Activated T-helper 2 cell treated with anti-CD3 and anti-CD28 coated beads, Interferon-gamma antibody, Interleukin-2, Interleukin-4, amounts not matched to agents 10 μg/mL and 5 μg/mL and 100 μg/mL, durations not matched to agents 14 hours and 24 hours and 36 hours (primary cell): ENCODE measurements around the gene TNFAIP8L2. TPM values are rescaled to one million over a fixed set of nuclear protein-coding genes. Genes with fewer than 3 reads are reported as not detected.

Experiments
- DNase-seq: peaks from one replicate; pipeline ENCODE4 v3.0.0; 2021; ENCODE audit warnings: low spot score
- H3K27ac Mint-ChIP-seq: one replicate; pipeline ENCODE4 v1.8.0; 2021; ENCODE audit warnings: mixed read lengths
- H3K27me3 Mint-ChIP-seq: one replicate; pipeline ENCODE4 v1.8.0; 2021; ENCODE audit warnings: low read depth, mixed read lengths
- H3K36me3 Mint-ChIP-seq: one replicate; pipeline ENCODE4 v1.8.0; 2021; ENCODE audit warnings: low read depth, mixed read lengths
- H3K4me1 Mint-ChIP-seq: one replicate; pipeline ENCODE4 v1.8.0; 2021; ENCODE audit warnings: low read depth, mixed read lengths
- H3K4me3 Mint-ChIP-seq: one replicate; pipeline ENCODE4 v1.8.0; 2021; ENCODE audit warnings: low read depth, mild to moderate bottlenecking, moderate library complexity, mixed read lengths
- H3K9me3 Mint-ChIP-seq: one replicate; pipeline ENCODE4 v1.8.0; 2021; ENCODE audit warnings: mixed read lengths
- intact Hi-C: fragments of 100-400 bp; cut with micrococcal nuclease; formaldehyde crosslinking; loops from one replicate; pipeline ENCODE4 v1.15.1; 2023
- total RNA-seq: library from RNA; stranded (reverse); gene quantifications from 2 replicates; pipeline ENCODE4 v1.2.3, GENCODE V29; 2022

The TNFAIP8L2 gene
- total RNA-seq, 1 donor from 2014 or later, result 24.3 TPM

DNA sequence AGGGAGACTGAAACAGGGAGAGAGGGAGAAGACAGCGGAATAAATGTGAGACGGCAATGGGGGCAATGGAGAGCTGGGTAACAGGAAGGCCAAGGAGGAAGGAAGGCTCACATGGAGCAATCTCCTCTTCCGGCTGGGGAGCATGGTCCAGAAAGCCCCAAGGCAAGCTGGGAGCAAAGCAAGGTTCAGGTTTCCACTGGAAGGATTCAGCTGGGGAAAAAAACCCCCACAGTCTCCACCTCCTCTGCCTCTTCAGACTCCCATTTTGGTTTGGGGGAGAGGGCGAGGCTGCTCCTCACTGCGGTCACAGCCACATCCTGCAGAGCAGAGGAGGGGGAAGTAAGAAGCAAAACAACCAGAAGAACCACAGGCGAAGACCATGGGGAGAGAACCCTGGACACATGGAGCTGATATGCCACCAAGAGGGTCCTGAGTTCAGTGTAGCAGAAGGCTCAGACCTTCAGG, 650 bp downstream of the TNFAIP8L2 start:
- H3K27me3 Mint-ChIP-seq, result no peaks in the 10 kb centered on the region
- peaks cover 40% of the 10 kb centered on the region for H3K4me1 Mint-ChIP-seq
- DNase-seq, result peak; percentile 71
- H3K9me3 Mint-ChIP-seq, result no peaks in the 10 kb centered on the region
- H3K27ac Mint-ChIP-seq, result peak overlapping the region; percentile 99
- intact Hi-C loops, result loop anchor here (1.0 to 10.0 kb wide), 7 partner anchors 8 to 922 kb away; partner anchors contain the start of genes ANP32E, CDC42SE1, LYSMD1 and PIP5K1A
- H3K36me3 Mint-ChIP-seq, result peaks cover 50% of the 10 kb centered on the region
- H3K4me3 Mint-ChIP-seq, result peak overlapping the region; percentile 99

DNA sequence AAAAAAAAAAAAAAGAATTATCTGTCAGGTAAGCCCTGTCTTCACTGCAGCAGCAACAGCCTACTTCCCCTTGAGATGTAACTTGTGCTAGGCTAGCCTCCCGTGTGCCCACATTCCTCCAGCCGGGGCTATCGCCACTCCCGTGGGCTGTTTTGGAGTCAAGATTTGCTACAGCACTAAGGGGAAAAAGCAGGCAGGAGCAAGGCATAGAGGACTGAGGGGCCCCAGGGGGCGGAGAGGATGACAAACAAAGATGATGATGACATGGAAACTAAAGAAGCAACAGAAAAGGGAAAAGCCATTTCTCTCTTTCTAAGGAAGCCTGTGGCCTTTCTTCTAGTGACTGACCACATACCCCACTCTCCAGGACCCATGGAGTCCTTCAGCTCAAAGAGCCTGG, 1.9 kb downstream of the TNFAIP8L2 start:
- Mint-ChIP-seq H3K9me3 (no peaks in the 10 kb centered on the region), H3K4me1 (peaks cover 47% of the 10 kb centered on the region), H3K27me3 (no peaks in the 10 kb centered on the region), H3K27ac (peak overlapping the region; percentile 99), H3K4me3 (peak overlapping the region; percentile 99), H3K36me3 (peaks cover 57% of the 10 kb centered on the region)
- intact Hi-C loops, result loop anchor here (5.0 to 10.0 kb wide), 3 partner anchors 234 to 924 kb away; partner anchors contain the start of genes ANP32E and SETDB1
- no peak for DNase-seq

GRCh38 chr1:151158751-151159251, 2.4 kb downstream of the TNFAIP8L2 start:
- Mint-ChIP-seq H3K36me3 (peaks cover 60% of the 10 kb centered on the region), H3K4me3 (peak overlapping the region; percentile 99), H3K9me3 (no peaks in the 10 kb centered on the region), H3K27me3 (no peaks in the 10 kb centered on the region), H3K4me1 (peaks cover 47% of the 10 kb centered on the region), H3K27ac (peak overlapping the region; percentile 99)
- intact Hi-C loops, result loop anchor here (5.0 to 10.0 kb wide), 3 partner anchors 234 to 924 kb away; partner anchors contain the start of genes ANP32E and SETDB1
- DNase-seq, result no peak

GRCh38 chr1:151159373-151159772, 2.9 kb downstream of the TNFAIP8L2 start:
- Mint-ChIP-seq H3K4me3 (peak overlapping the region; percentile 32), H3K27me3 (no peaks in the 10 kb centered on the region), H3K4me1 (peaks cover 50% of the 10 kb centered on the region), H3K36me3 (peaks cover 65% of the 10 kb centered on the region), H3K9me3 (no peaks in the 10 kb centered on the region), H3K27ac (peak overlapping the region; percentile 82)
- intact Hi-C loops, result loop anchor here (5.0 to 10.0 kb wide), 3 partner anchors 235 to 925 kb away; partner anchors contain the start of genes ANP32E and SETDB1
- DNase-seq, result no peak

DNA sequence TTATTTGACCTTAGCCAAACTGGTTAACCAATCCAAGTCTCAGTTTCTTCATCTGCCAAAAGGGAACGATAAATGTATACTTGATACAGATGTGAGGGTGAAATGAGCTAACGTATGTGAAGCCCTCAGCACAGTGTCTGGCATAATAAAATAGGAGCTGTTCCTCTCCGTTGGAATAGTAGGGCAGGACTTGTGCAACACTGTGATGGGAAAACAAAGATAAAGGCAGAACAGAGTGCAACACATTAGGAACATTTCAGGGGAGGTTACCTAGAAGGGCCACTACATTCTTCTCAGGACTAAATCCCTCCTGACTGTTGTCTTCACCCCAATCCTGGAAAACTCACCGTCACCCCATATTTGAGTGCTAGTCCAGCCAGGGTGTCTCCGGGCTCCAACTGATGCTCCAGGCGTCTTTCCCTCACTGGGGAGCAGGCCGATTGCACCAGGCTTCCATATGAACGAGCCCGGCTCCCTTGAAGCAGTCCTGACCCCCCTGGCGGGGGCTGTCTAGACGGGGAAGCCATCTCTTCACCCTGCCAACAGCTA, 8.4 kb downstream of the TNFAIP8L2 start:
- H3K27ac Mint-ChIP-seq, result peak overlapping the region; percentile 91
- DNase-seq, result no peak
- peaks cover 43% of the 10 kb centered on the region for H3K4me1 Mint-ChIP-seq
- H3K9me3 Mint-ChIP-seq, result no peaks in the 10 kb centered on the region
- peaks cover 69% of the 10 kb centered on the region for H3K36me3 Mint-ChIP-seq
- peak overlapping the region; percentile 91 for H3K4me3 Mint-ChIP-seq
- intact Hi-C loops, result loop anchor here (1.0 to 2.0 kb wide), 3 partner anchors 8 to 34 kb away; partner anchors contain the start of genes PIP5K1A and VPS72
- H3K27me3 Mint-ChIP-seq, result no peaks in the 10 kb centered on the region

DNA sequence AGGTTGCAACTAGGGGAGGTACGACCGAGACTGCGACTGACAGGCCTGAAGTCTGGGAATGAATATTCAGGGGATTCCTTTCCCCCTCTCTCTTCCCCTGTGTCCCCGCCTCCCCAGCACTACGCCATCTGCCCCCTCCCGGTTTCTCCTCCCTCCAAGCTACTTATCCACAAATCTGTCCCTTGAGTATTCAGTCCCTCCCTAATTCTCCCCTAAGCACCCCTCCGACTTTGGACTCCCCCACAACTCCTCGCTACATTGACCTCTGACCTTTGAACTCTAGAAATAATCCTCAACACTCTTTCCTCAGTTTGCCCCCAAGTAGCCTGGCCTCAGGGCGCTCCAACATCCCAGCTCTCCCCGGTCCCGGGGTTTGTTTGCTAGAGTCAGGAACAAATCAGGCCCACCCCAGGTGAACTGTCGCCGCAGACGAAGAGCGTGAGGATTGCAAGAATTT, 8.9 kb downstream of the TNFAIP8L2 start:
- Mint-ChIP-seq H3K4me1 (peaks cover 39% of the 10 kb centered on the region), H3K27ac (peak overlapping the region; percentile 91), H3K27me3 (no peaks in the 10 kb centered on the region), H3K4me3 (peak overlapping the region; percentile 91), H3K36me3 (peaks cover 69% of the 10 kb centered on the region), H3K9me3 (no peaks in the 10 kb centered on the region)
- intact Hi-C loops, result loop anchor here (1.0 to 2.0 kb wide), 3 partner anchors 8 to 33 kb away; partner anchors contain the start of genes PIP5K1A and VPS72
- DNase-seq, result no peak

- intact Hi-C loops, result loop anchor here (1.0 to 2.0 kb wide), 3 partner anchors 9 to 33 kb away; partner anchors contain the start of genes PIP5K1A and VPS72
- Mint-ChIP-seq H3K27ac (peak within 1 kb of the TSS; percentile 91), H3K4me1 (peaks cover 36% of the 10 kb centered on the region), H3K27me3 (no peaks in the 10 kb centered on the region), H3K36me3 (peaks cover 67% of the 10 kb centered on the region), H3K9me3 (no peaks in the 10 kb centered on the region), H3K4me3 (peak within 1 kb of the TSS; percentile 91)
- peak; percentile 97 for DNase-seq
Measured at GRCh38 chr1:151165738-151166504, 9.5 kb downstream of the TNFAIP8L2 start, which contains the start of the genes LYSMD1 and SCNM1. Gene LYSMD1 (minus strand): TSS chr1:151165902. CDS start chr1:151165258, 644 bp downstream. Gene SCNM1 (plus strand): TSS chr1:151166144. CDS start chr1:151166153, 9 bp downstream.

- Mint-ChIP-seq H3K4me3 (peak overlapping the region; percentile 91), H3K27me3 (no peaks in the 10 kb centered on the region), H3K4me1 (peaks cover 34% of the 10 kb centered on the region), H3K36me3 (peaks cover 64% of the 10 kb centered on the region), H3K9me3 (no peaks in the 10 kb centered on the region), H3K27ac (peak overlapping the region; percentile 91)
- no peak for DNase-seq
- intact Hi-C loops, result no loop called here
Measured at GRCh38 chr1:151166505-151166956, 10.1 kb downstream of the TNFAIP8L2 start.

- no peak for DNase-seq
- intact Hi-C loops, result no loop called here
- H3K36me3 Mint-ChIP-seq, result peaks cover 60% of the 10 kb centered on the region
- peak overlapping the region; percentile 47 for H3K27ac Mint-ChIP-seq
- H3K9me3 Mint-ChIP-seq, result no peaks in the 10 kb centered on the region
- peaks cover 31% of the 10 kb centered on the region for H3K4me1 Mint-ChIP-seq
- peak overlapping the region; percentile 91 for H3K4me3 Mint-ChIP-seq
- H3K27me3 Mint-ChIP-seq, result no peaks in the 10 kb centered on the region
Measured at GRCh38 chr1:151167116-151167515, 10.7 kb downstream of the TNFAIP8L2 start.

- H3K36me3 Mint-ChIP-seq, result peaks cover 57% of the 10 kb centered on the region
- no peak for DNase-seq
- no peak overlapping the region for H3K27ac Mint-ChIP-seq
- H3K27me3 Mint-ChIP-seq, result no peaks in the 10 kb centered on the region
- peaks cover 9% of the 10 kb centered on the region for H3K4me1 Mint-ChIP-seq
- H3K4me3 Mint-ChIP-seq, result no peak overlapping the region
- H3K9me3 Mint-ChIP-seq, result no peaks in the 10 kb centered on the region
- intact Hi-C loops, result no loop called here
Measured at GRCh38 chr1:151171190-151171589, 14.7 kb downstream of the TNFAIP8L2 start.

GRCh38 chr1:151175041-151175741, 18.7 kb downstream of the TNFAIP8L2 start:
- no peaks in the 10 kb centered on the region for H3K4me1 Mint-ChIP-seq
- no peak for DNase-seq
- intact Hi-C loops, result no loop called here
- no peak overlapping the region for H3K27ac Mint-ChIP-seq
- no peaks in the 10 kb centered on the region for H3K9me3 Mint-ChIP-seq
- H3K36me3 Mint-ChIP-seq, result peaks cover 56% of the 10 kb centered on the region
- H3K27me3 Mint-ChIP-seq, result no peaks in the 10 kb centered on the region
- no peak overlapping the region for H3K4me3 Mint-ChIP-seq

GRCh38 chr1:151175863-151176262, 19.4 kb downstream of the TNFAIP8L2 start, which contains the start of gene TMOD4:
Gene TMOD4 (minus strand): TSS chr1:151175981. CDS start chr1:151174875, 1,106 bp downstream.
- no peak for DNase-seq
- H3K27ac Mint-ChIP-seq, result no peak within 1 kb of the TSS
- H3K27me3 Mint-ChIP-seq, result no peaks in the 10 kb centered on the region
- H3K9me3 Mint-ChIP-seq, result no peaks in the 10 kb centered on the region
- intact Hi-C loops, result no loop called here
- no peak within 1 kb of the TSS for H3K4me3 Mint-ChIP-seq
- peaks cover 60% of the 10 kb centered on the region for H3K36me3 Mint-ChIP-seq
- H3K4me1 Mint-ChIP-seq, result no peaks in the 10 kb centered on the region
